GM23338 (cell line): Measurements from ENCODE around the gene LCN10. TPM values are rescaled to one million over a fixed set of nuclear protein-coding genes. Genes with fewer than 3 reads are reported as not detected.

Source experiments
- ATAC-seq: fragments of 200-7000 bp; cut with Tn5 transposase; 3 replicates; pipeline ENCODE4 v1.9.1; 2020
- DNase-seq: peaks from one replicate; pipeline ENCODE4 v3.0.0-alpha.2; 2015; ENCODE audit warnings: low spot score
- H2AFZ ChIP-seq: fragments of 200-600 bp; sonication (generic); 2 replicates; pipeline ENCODE4 v1.8.0; 2016; ENCODE audit warnings: antibody characterized with exemption, mild to moderate bottlenecking, moderate library complexity
- H3F3A ChIP-seq: fragments of 200-600 bp; sonication (generic); replicated peaks from 2 replicates; pipeline ENCODE4 v1.8.0; 2017; ENCODE audit warnings: antibody characterized with exemption, mixed run types, low read depth
- H3K27ac ChIP-seq: fragments of 200-600 bp; sonication (generic); 2 replicates; pipeline ENCODE4 v1.6.1; 2016; ENCODE audit warnings: low read depth
- H3K27me3 ChIP-seq: fragments of 200-600 bp; sonication (generic); 2 replicates; pipeline ENCODE4 v1.8.0; 2016; ENCODE audit warnings: mild to moderate bottlenecking, mixed run types, moderate library complexity; ENCODE audit not compliant: insufficient read depth
- H3K36me3 ChIP-seq: fragments of 200-600 bp; sonication (generic); 2 replicates; pipeline ENCODE4 v1.8.0; 2016; ENCODE audit warnings: mild to moderate bottlenecking; ENCODE audit not compliant: insufficient read depth
- H3K4me1 ChIP-seq: fragments of 200-600 bp; sonication (generic); 2 replicates; pipeline ENCODE4 v1.8.0; 2016; ENCODE audit warnings: mild to moderate bottlenecking, moderate library complexity; ENCODE audit not compliant: insufficient read depth
- H3K4me2 ChIP-seq: fragments of 200-600 bp; sonication (generic); 2 replicates; pipeline ENCODE4 v1.7.1; 2017; ENCODE audit warnings: mixed run types
- H3K4me3 ChIP-seq: fragments of 200-600 bp; sonication (generic); 2 replicates; pipeline ENCODE4 v1.6.1; 2016; ENCODE audit warnings: mixed run types
- H3K79me2 ChIP-seq: fragments of 200-600 bp; sonication (generic); replicated peaks from 2 replicates; pipeline ENCODE4 v1.8.0; 2017; ENCODE audit warnings: mild to moderate bottlenecking; ENCODE audit not compliant: insufficient read depth
- H3K9me2 ChIP-seq: fragments of 200-600 bp; sonication (generic); 2 replicates; pipeline ENCODE4 v1.8.0; 2017; ENCODE audit not compliant: insufficient read depth
- H4K20me1 ChIP-seq: fragments of 200-600 bp; sonication (generic); replicated peaks from 2 replicates; pipeline ENCODE4 v1.8.0; 2017; ENCODE audit warnings: mild to moderate bottlenecking; ENCODE audit not compliant: insufficient read depth
- H3K27ac Mint-ChIP-seq: 2 replicates; pipeline ENCODE4 v1.8.0; 2020; ENCODE audit warnings: inconsistent platforms, mild to moderate bottlenecking, moderate library complexity, mixed read lengths
- H3K27me3 Mint-ChIP-seq: 3 replicates; pipeline ENCODE4 v1.8.0; 2022; ENCODE audit warnings: low read depth, mild to moderate bottlenecking, moderate library complexity, mixed read lengths, inconsistent platforms; ENCODE audit not compliant: insufficient read depth, poor library complexity
- H3K36me3 Mint-ChIP-seq: 3 replicates; pipeline ENCODE4 v1.8.0; 2021; ENCODE audit warnings: low read depth, mild to moderate bottlenecking, inconsistent platforms, moderate library complexity, mixed read lengths
- H3K4me1 Mint-ChIP-seq: 3 replicates; pipeline ENCODE4 v1.8.0; 2020; ENCODE audit warnings: mild to moderate bottlenecking, inconsistent platforms, mixed read lengths
- H3K4me3 Mint-ChIP-seq: 3 replicates; pipeline ENCODE4 v1.8.0; 2021; ENCODE audit warnings: moderate library complexity, mild to moderate bottlenecking, inconsistent platforms, mixed read lengths
- H3K9me3 Mint-ChIP-seq: 3 replicates; pipeline ENCODE4 v1.8.0; 2020; ENCODE audit warnings: moderate library complexity, mild to moderate bottlenecking, inconsistent platforms, mixed read lengths
- CREB1 ChIP-seq: fragments of 250-450 bp; sonication (Bioruptor Pico); IDR thresholded peaks from 2 replicates; pipeline ENCODE4 v1.5.0; 2020; ENCODE audit warnings: low read depth, mild to moderate bottlenecking, moderate library complexity
- CTCF ChIP-seq, 2 experiments: fragments of 200-600 bp in 1 of 2; sonication (generic) in 1 of 2; conservative IDR thresholded peaks; 2 replicates each; pipeline versions ENCODE4 v1.5.1 to v1.6.1; 2016 to 2017; ENCODE audit warnings: antibody characterized with exemption in 2 of 2, low read depth in 2 of 2, mild to moderate bottlenecking in 2 of 2, moderate library complexity in 1 of 2
- ETS1 ChIP-seq: IDR thresholded peaks from 2 replicates; pipeline ENCODE4 v1.6.1; 2016; ENCODE audit warnings: antibody characterized with exemption
- EZH2 ChIP-seq: fragments of 200-600 bp; sonication (generic); IDR thresholded peaks from one replicate; pipeline ENCODE4 v1.8.0; 2017; ENCODE audit warnings: antibody characterized with exemption, mild to moderate bottlenecking, low read depth; ENCODE audit not compliant: unreplicated experiment
- EZH2phosphoT487 ChIP-seq: fragments of 200-600 bp; sonication (generic); IDR thresholded peaks from one replicate; pipeline ENCODE4 v1.8.1; 2018; ENCODE audit warnings: antibody characterized with exemption; ENCODE audit not compliant: unreplicated experiment
- JUNB ChIP-seq: IDR thresholded peaks from one replicate; pipeline ENCODE4 v1.6.1; 2016; ENCODE audit warnings: antibody characterized with exemption; ENCODE audit not compliant: unreplicated experiment
- NANOG ChIP-seq: IDR thresholded peaks from 2 replicates; pipeline ENCODE4 v1.6.1; 2016; ENCODE audit warnings: antibody characterized with exemption, borderline replicate concordance
- POLR2AphosphoS5 ChIP-seq: IDR thresholded peaks from 2 replicates; pipeline ENCODE4 v1.6.1; 2016; ENCODE audit warnings: antibody characterized with exemption, low read depth
- ZNF462 ChIP-seq: fragments of 250-450 bp; sonication (Bioruptor Pico); IDR thresholded peaks from 2 replicates; pipeline ENCODE4 v1.5.0; 2020; ENCODE audit warnings: mild to moderate bottlenecking, moderate library complexity
- polyA plus RNA-seq: library from polyadenylated mRNA; unstranded; fragments of >200 nt; fragmentation: Nextera tagmentation; extraction: Ambion mirVana; gene quantifications from 2 replicates; pipeline ENCODE4 v1.2.1, GENCODE V29; 2016
- total RNA-seq: library from RNA; depleted of rRNA; stranded (reverse); fragments of >200 nt; shearing (Covaris generic); gene quantifications from 2 replicates; pipeline ENCODE4 v1.2.3, GENCODE V29; 2014
- TF ChIP-seq, protein P1 (sequence below): IDR thresholded peaks from one replicate; pipeline ENCODE4 v1.6.1; 2018; ENCODE audit warnings: antibody characterized with exemption; ENCODE audit not compliant: unreplicated experiment

LCN10 gene
- total and polyA plus RNA-seq, 2 experiments from 2014 or later, result 0.45 to 0.74 TPM

- Histone ChIP-seq H3K36me3 (peaks cover 22% of the 10 kb centered on the region), H3K4me3 (peak overlapping the region; percentile 99; the same call in 1 of the 2 replicates), H3K9me2 (no peaks in the 10 kb centered on the region), H3K27me3 (peaks cover 15% of the 10 kb centered on the region), H2AFZ (no peak overlapping the region), H3F3A (peaks cover 50% of the 10 kb centered on the region), H4K20me1 (peaks cover 31% of the 10 kb centered on the region), H3K79me2 (peaks cover 35% of the 10 kb centered on the region), H3K27ac (peak overlapping the region; percentile 32; the same call in 1 of the 2 replicates), H3K4me2 (peak overlapping the region; percentile 94), H3K4me1 (peaks cover 9% of the 10 kb centered on the region; the same call in 1 of the 2 replicates)
- peaks cover 20% of the 10 kb centered on the region for H3K4me1 Mint-ChIP-seq
- TF ChIP-seq CREB1 (CRISPR knock-in tag) (no peak), CTCF (conservative IDR thresholded peaks at IDR 0.05; ENCODE audit: low read depth in 2 of 2) (no peak), POLR2AphosphoS5 (no peak), EZH2 (no peak), NANOG (no peak), EZH2phosphoT487 (no peak), JUNB (no peak), ZNF462 (CRISPR knock-in tag) (no peak), ETS1 (no peak)
- TF ChIP-seq, protein P1, sequence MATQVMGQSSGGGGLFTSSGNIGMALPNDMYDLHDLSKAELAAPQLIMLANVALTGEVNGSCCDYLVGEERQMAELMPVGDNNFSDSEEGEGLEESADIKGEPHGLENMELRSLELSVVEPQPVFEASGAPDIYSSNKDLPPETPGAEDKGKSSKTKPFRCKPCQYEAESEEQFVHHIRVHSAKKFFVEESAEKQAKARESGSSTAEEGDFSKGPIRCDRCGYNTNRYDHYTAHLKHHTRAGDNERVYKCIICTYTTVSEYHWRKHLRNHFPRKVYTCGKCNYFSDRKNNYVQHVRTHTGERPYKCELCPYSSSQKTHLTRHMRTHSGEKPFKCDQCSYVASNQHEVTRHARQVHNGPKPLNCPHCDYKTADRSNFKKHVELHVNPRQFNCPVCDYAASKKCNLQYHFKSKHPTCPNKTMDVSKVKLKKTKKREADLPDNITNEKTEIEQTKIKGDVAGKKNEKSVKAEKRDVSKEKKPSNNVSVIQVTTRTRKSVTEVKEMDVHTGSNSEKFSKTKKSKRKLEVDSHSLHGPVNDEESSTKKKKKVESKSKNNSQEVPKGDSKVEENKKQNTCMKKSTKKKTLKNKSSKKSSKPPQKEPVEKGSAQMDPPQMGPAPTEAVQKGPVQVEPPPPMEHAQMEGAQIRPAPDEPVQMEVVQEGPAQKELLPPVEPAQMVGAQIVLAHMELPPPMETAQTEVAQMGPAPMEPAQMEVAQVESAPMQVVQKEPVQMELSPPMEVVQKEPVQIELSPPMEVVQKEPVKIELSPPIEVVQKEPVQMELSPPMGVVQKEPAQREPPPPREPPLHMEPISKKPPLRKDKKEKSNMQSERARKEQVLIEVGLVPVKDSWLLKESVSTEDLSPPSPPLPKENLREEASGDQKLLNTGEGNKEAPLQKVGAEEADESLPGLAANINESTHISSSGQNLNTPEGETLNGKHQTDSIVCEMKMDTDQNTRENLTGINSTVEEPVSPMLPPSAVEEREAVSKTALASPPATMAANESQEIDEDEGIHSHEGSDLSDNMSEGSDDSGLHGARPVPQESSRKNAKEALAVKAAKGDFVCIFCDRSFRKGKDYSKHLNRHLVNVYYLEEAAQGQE, result no peak
- ATAC-seq, result no peak
- H3K9me3 Mint-ChIP-seq, result no peaks in the 10 kb centered on the region; the same call in 2 of the 3 replicates
- H3K4me3 Mint-ChIP-seq, result peak overlapping the region; percentile 93
- H3K27ac Mint-ChIP-seq, result peak overlapping the region; percentile 94; the same call in 1 of the 2 replicates
- no peak for DNase-seq
- H3K36me3 Mint-ChIP-seq, result peaks cover 52% of the 10 kb centered on the region
- H3K27me3 Mint-ChIP-seq, result peaks cover 26% of the 10 kb centered on the region
Measured at GRCh38 chr9:136726118-136726517, 16.6 kb downstream of the LCN10 start.
